WTC11 (cell line): Measurements from ENCODE around the gene MOB3B. TPM values are rescaled to one million over a fixed set of nuclear protein-coding genes. Genes with fewer than 3 reads are reported as not detected.
"Not testable (repeated sequence)": the region's sequence is repeated elsewhere in the genome, so short reads cannot be mapped to it uniquely, and the experiment has no call there.

ENCODE experiments used
- ATAC-seq: fragments of 200-7000 bp; cut with Tn5 transposase; 2 replicates; pipeline ENCODE4 v1.10.0; 2021; ENCODE audit warnings: mild to moderate bottlenecking, moderate library complexity
- CTCF ChIA-PET: fragments of 300-600 bp; sonication (Branson Sonifier 250); formaldehyde crosslinking; loops from one replicate; lab custom pipeline; 2021; ENCODE audit warnings: antibody characterized with exemption; lab: Charles Lee
- POLR2A ChIA-PET: fragments of 350-600 bp; sonication (Branson Sonifier 250); formaldehyde crosslinking; loops from one replicate; lab custom pipeline; 2021; ENCODE audit warnings: antibody characterized with exemption; lab: Charles Lee
- DNase-seq: peaks from one replicate; pipeline ENCODE4 v3.0.0; 2021; ENCODE audit warnings: low spot score
- H3K27ac Mint-ChIP-seq: 2 replicates; pipeline ENCODE4 v1.8.0; 2021; ENCODE audit warnings: mixed read lengths
- H3K27me3 Mint-ChIP-seq: 2 replicates; pipeline ENCODE4 v1.8.0; 2021; ENCODE audit warnings: low read depth, mild to moderate bottlenecking, moderate library complexity, mixed read lengths
- H3K36me3 Mint-ChIP-seq: 2 replicates; pipeline ENCODE4 v1.8.0; 2021; ENCODE audit warnings: mixed read lengths
- H3K4me1 Mint-ChIP-seq: 2 replicates; pipeline ENCODE4 v1.8.0; 2022; ENCODE audit warnings: mixed read lengths
- H3K4me3 Mint-ChIP-seq: 2 replicates; pipeline ENCODE4 v1.8.0; 2021; ENCODE audit warnings: mild to moderate bottlenecking, moderate library complexity, mixed read lengths
- H3K9me3 Mint-ChIP-seq: 2 replicates; pipeline ENCODE4 v1.8.0; 2021; ENCODE audit warnings: mixed read lengths
- AR ChIP-seq: fragments of 250-450 bp; sonication (Bioruptor Pico); IDR thresholded peaks from 2 replicates; pipeline ENCODE4 v1.9.0; 2021; ENCODE audit warnings: mild to moderate bottlenecking
- CBFB ChIP-seq: sonication (generic); formaldehyde crosslinking; IDR thresholded peaks from 2 replicates; pipeline ENCODE4 v1.8.1; 2022; ENCODE audit warnings: mild to moderate bottlenecking, low read depth, missing genetic modification reagents
- CREM ChIP-seq: sonication (generic); formaldehyde crosslinking; IDR thresholded peaks from 2 replicates; pipeline ENCODE4 v1.8.1; 2022; ENCODE audit warnings: mild to moderate bottlenecking, missing genetic modification reagents, moderate library complexity
- CTCF ChIP-seq: fragments of 200-600 bp; IDR thresholded peaks from 2 replicates; pipeline ENCODE4 v1.8.0; 2022; ENCODE audit warnings: antibody characterized with exemption
- FOXP1 ChIP-seq: sonication (generic); formaldehyde crosslinking; IDR thresholded peaks from 2 replicates; pipeline ENCODE4 v1.8.0; 2022; ENCODE audit warnings: missing genetic modification reagents, mild to moderate bottlenecking, moderate library complexity, borderline replicate concordance
- GTF2I ChIP-seq: fragments of 250-450 bp; sonication (Bioruptor Pico); conservative IDR thresholded peaks from 2 replicates; pipeline ENCODE4 v1.4.0; 2021; ENCODE audit warnings: mild to moderate bottlenecking
- HMGA2 ChIP-seq: fragments of 250-450 bp; sonication (Bioruptor Pico); IDR thresholded peaks from 2 replicates; pipeline ENCODE4 v1.4.0; 2021; ENCODE audit warnings: mild to moderate bottlenecking, moderate library complexity
- JAZF1 ChIP-seq: fragments of 250-450 bp; sonication (Bioruptor Pico); IDR thresholded peaks from 2 replicates; pipeline ENCODE4 v1.9.0; 2021; ENCODE audit warnings: moderate library complexity, mild to moderate bottlenecking, inconsistent platforms
- NFE2L1 ChIP-seq: sonication (generic); formaldehyde crosslinking; IDR thresholded peaks from 2 replicates; pipeline ENCODE4 v1.8.1; 2023; ENCODE audit warnings: missing genetic modification reagents
- NR3C1 ChIP-seq: sonication (generic); formaldehyde crosslinking; conservative IDR thresholded peaks from 2 replicates; pipeline ENCODE4 v1.8.1; 2023; ENCODE audit warnings: low read depth, mild to moderate bottlenecking, missing genetic modification reagents
- TEAD1 ChIP-seq: sonication (generic); formaldehyde crosslinking; IDR thresholded peaks from 2 replicates; pipeline ENCODE4 v1.8.0; 2022; ENCODE audit warnings: mild to moderate bottlenecking, missing genetic modification reagents
- USF2 ChIP-seq: sonication (generic); formaldehyde crosslinking; IDR thresholded peaks from 2 replicates; pipeline ENCODE4 v1.8.1; 2023; ENCODE audit warnings: mild to moderate bottlenecking, missing genetic modification reagents, moderate library complexity
- ZBTB43 ChIP-seq: sonication (generic); formaldehyde crosslinking; IDR thresholded peaks from 2 replicates; pipeline ENCODE4 v1.8.1; 2023; ENCODE audit warnings: mild to moderate bottlenecking, missing genetic modification reagents
- ZMAT4 ChIP-seq: fragments of 250-450 bp; sonication (Bioruptor Pico); IDR thresholded peaks from 2 replicates; pipeline ENCODE4 v1.9.0; 2021; ENCODE audit warnings: mild to moderate bottlenecking
- ZNF423 ChIP-seq: fragments of 250-450 bp; sonication (Bioruptor Pico); IDR thresholded peaks from 2 replicates; pipeline ENCODE4 v2.1.2; 2022; ENCODE audit warnings: mild to moderate bottlenecking, moderate library complexity
- ZNF425 ChIP-seq: fragments of 250-450 bp; sonication (Bioruptor Pico); conservative IDR thresholded peaks from 2 replicates; pipeline ENCODE4 v1.9.0; 2021; ENCODE audit warnings: mild to moderate bottlenecking
- ZNF512 ChIP-seq: sonication (generic); formaldehyde crosslinking; IDR thresholded peaks from 2 replicates; pipeline ENCODE4 v1.8.1; 2022; ENCODE audit warnings: missing genetic modification reagents, borderline replicate concordance
- ZNF532 ChIP-seq: fragments of 250-450 bp; sonication (Bioruptor Pico); IDR thresholded peaks from 2 replicates; pipeline ENCODE4 v1.9.0; 2021; ENCODE audit warnings: mild to moderate bottlenecking, borderline replicate concordance
- total RNA-seq: library from RNA; stranded (reverse); gene quantifications from 3 replicates; pipeline ENCODE4 v1.2.3, GENCODE V29; 2021

Gene MOB3B
- total RNA-seq, 1 experiment from 2014 or later: 25.1 TPM

- no peak for TF ChIP-seq ZNF532
- TF ChIP-seq ZBTB43 (CRISPR knock-in tag): no peak
- TF ChIP-seq HMGA2 (CRISPR knock-in tag): no peak
- TF ChIP-seq USF2 (CRISPR knock-in tag): no peak
- no peak for TF ChIP-seq CTCF
- TF ChIP-seq TEAD1: no peak
- TF ChIP-seq, all 79 proteins: peak for 0
Measured at GRCh38 chr9:27503623-27504022, 26.0 kb downstream of the MOB3B start (continued).

- POLR2A ChIA-PET, H3K27me3 Mint-ChIP-seq, CTCF ChIA-PET, ATAC-seq, DNase-seq, H3K27ac Mint-ChIP-seq, H3K4me3 Mint-ChIP-seq: not testable (repeated sequence)
- peaks cover 71% of the 10 kb centered on the region for H3K4me1 Mint-ChIP-seq
- H3K36me3 Mint-ChIP-seq: peaks cover 17% of the 10 kb centered on the region
- peaks cover 15% of the 10 kb centered on the region for H3K9me3 Mint-ChIP-seq
Measured at GRCh38 chr9:27500902-27501301, 28.7 kb downstream of the MOB3B start.

- Mint-ChIP-seq H3K4me3 (no peak overlapping the region), H3K9me3 (peaks cover 10% of the 10 kb centered on the region), H3K27me3 (no peaks in the 10 kb centered on the region), H3K36me3 (peaks cover 16% of the 10 kb centered on the region), H3K27ac (no peak overlapping the region), H3K4me1 (peaks cover 71% of the 10 kb centered on the region)
- ChIA-PET POLR2A (no interaction called here), CTCF (interaction anchor here (1.3 kb wide), 1 partner anchor 166 kb away, joined by 3 read pairs; no protein-coding TSS in a partner anchor)
- ATAC-seq (no peak), DNase-seq (no peak)
- TF ChIP-seq CBFB (CRISPR knock-in tag): no peak
- TF ChIP-seq CREM (CRISPR knock-in tag): no peak
- TF ChIP-seq NR3C1 (CRISPR knock-in tag): no peak
- TF ChIP-seq TEAD1: no peak
- TF ChIP-seq ZNF512: no peak
- no peak for TF ChIP-seq GTF2I (CRISPR knock-in tag)
- no peak for TF ChIP-seq JAZF1 (CRISPR knock-in tag)
- no peak for TF ChIP-seq FOXP1
- no peak for TF ChIP-seq ZNF423 (CRISPR knock-in tag)
- no peak for TF ChIP-seq NFE2L1 (CRISPR knock-in tag)
- no peak for TF ChIP-seq ZMAT4
- no peak for TF ChIP-seq ZNF425 (CRISPR knock-in tag)
- no peak for TF ChIP-seq AR
Measured at GRCh38 chr9:27499451-27499850, 30.2 kb downstream of the MOB3B start.
